HT1080 (cell line): ENCODE data around the gene BLACAT1. TPM values are rescaled to one million over a fixed set of nuclear protein-coding genes. Genes with fewer than 3 reads are reported as not detected.

Source experiments
- DNase-seq: peaks from one replicate; pipeline ENCODE4 v3.0.0-alpha.2; 2015; ENCODE audit warnings: low read depth
- polyA plus RNA-seq, 2 experiments: library from polyadenylated mRNA; depleted of rRNA; stranded (reverse); fragments of >200 nt; gene quantifications; 2 replicates each; pipeline ENCODE4 v1.2.3, GENCODE V29; 2015
- total RNA-seq: library from RNA; depleted of rRNA; stranded (reverse); fragments of >200 nt; shearing (Covaris generic); gene quantifications from 2 replicates; pipeline ENCODE4 v1.2.3, GENCODE V29; 2014; rRNA removed

The BLACAT1 gene
- 0.10 and 0.19 TPM in 2 replicates for total RNA-seq
- 0.50 and 0.93 TPM in 2 replicates for polyA plus RNA-seq (2015; cell fraction: cytosol; rRNA removed)
- polyA plus RNA-seq (2015; cell fraction: nucleus; rRNA removed), result 2.6 and 4.2 TPM in 2 replicates

GRCh38 chr1:205455581-205456382 lies at the start of gene BLACAT1:
Gene BLACAT1 (minus strand): TSS chr1:205456045.
- DNase-seq, result no peak

- no peak for DNase-seq
Measured at GRCh38 chr1:205505076-205505729, 49.4 kb upstream of the BLACAT1 start.

GRCh38 chr1:205504311-205505075 lies 48.6 kb upstream of the BLACAT1 start, which contains the start of gene CDK18:
Gene CDK18 (plus strand): TSS chr1:205504669. CDS start chr1:205523168, 18,499 bp downstream.
- peak; percentile 76 for DNase-seq

- DNase-seq, result no peak
Measured at GRCh38 chr1:205502992-205503391, 47.1 kb upstream of the BLACAT1 start.

GRCh38 chr1:205502111-205502810 lies 46.4 kb upstream of the BLACAT1 start:
- DNase-seq, result no peak

- DNase-seq, result no peak
Measured at GRCh38 chr1:205500240-205501233, 44.7 kb upstream of the BLACAT1 start.

GRCh38 chr1:205499789-205500188 lies 43.9 kb upstream of the BLACAT1 start:
- DNase-seq, result no peak

- DNase-seq, result no peak
Measured at GRCh38 chr1:205497351-205497750, 41.5 kb upstream of the BLACAT1 start.

- DNase-seq, result no peak
Measured at GRCh38 chr1:205496661-205497060, 40.8 kb upstream of the BLACAT1 start.

GRCh38 chr1:205495237-205495823 lies 39.5 kb upstream of the BLACAT1 start:
- DNase-seq, result no peak

GRCh38 chr1:205494115-205494514 lies 38.3 kb upstream of the BLACAT1 start:
- no peak for DNase-seq

GRCh38 chr1:205493241-205494085 lies 37.6 kb upstream of the BLACAT1 start:
- DNase-seq, result peak; percentile 82

GRCh38 chr1:205492774-205493173 lies 36.9 kb upstream of the BLACAT1 start:
- DNase-seq, result no peak

GRCh38 chr1:205492201-205492667 lies 36.4 kb upstream of the BLACAT1 start:
- no peak for DNase-seq

- DNase-seq, result no peak
Measured at GRCh38 chr1:205491794-205492193, 35.9 kb upstream of the BLACAT1 start.

GRCh38 chr1:205488074-205488723 lies 32.4 kb upstream of the BLACAT1 start:
- DNase-seq, result peak; percentile 48

- no peak for DNase-seq
Measured at GRCh38 chr1:205486258-205486657, 30.4 kb upstream of the BLACAT1 start.
